Neural cell (in vitro differentiated cells): ENCODE data around the gene KCNIP4. TPM values are rescaled to one million over a fixed set of nuclear protein-coding genes. Genes with fewer than 3 reads are reported as not detected.

ENCODE experiments used
- H2AFZ ChIP-seq: fragments of 200-600, 300-800 bp; sonication (generic), shearing (Covaris generic); 2 replicates; pipeline ENCODE4 v1.6.0; 2014; ENCODE audit warnings: low read depth, mild to moderate bottlenecking, antibody characterized with exemption, low read length, moderate library complexity
- H3F3A ChIP-seq: fragments of 200-600 bp; shearing (Covaris generic); 2 replicates; pipeline ENCODE4 v1.6.1; 2016; ENCODE audit warnings: mild to moderate bottlenecking, moderate library complexity, mixed read lengths, antibody characterized with exemption, low read length; ENCODE audit not compliant: insufficient read depth, poor library complexity, severe bottlenecking
- H3K27ac ChIP-seq: fragments of 200-600, 300-800 bp; sonication (generic), shearing (Covaris generic); 2 replicates; pipeline ENCODE4 v1.5.1; 2014; ENCODE audit warnings: mild to moderate bottlenecking, low read length, moderate library complexity
- H3K27me3 ChIP-seq: fragments of 300-800, 200-600 bp; sonication (generic), shearing (Covaris generic); 2 replicates; pipeline ENCODE4 v1.6.0; 2014; ENCODE audit warnings: mild to moderate bottlenecking, low read depth, low read length, moderate library complexity; ENCODE audit not compliant: insufficient read depth
- H3K36me3 ChIP-seq: fragments of 300-800, 200-600 bp; sonication (generic), shearing (Covaris generic); 2 replicates; pipeline ENCODE4 v1.5.1; 2014; ENCODE audit warnings: mild to moderate bottlenecking, antibody characterized with exemption, low read length, moderate library complexity; ENCODE audit not compliant: insufficient read depth
- H3K4me2 ChIP-seq: fragments of 300-800, 200-600 bp; sonication (generic), shearing (Covaris generic); 2 replicates; pipeline ENCODE4 v1.6.0; 2014; ENCODE audit warnings: mild to moderate bottlenecking, low read length
- H3K4me3 ChIP-seq: fragments of 300-800, 200-600 bp; sonication (generic), shearing (Covaris generic); 2 replicates; pipeline ENCODE4 v1.5.1; 2014; ENCODE audit warnings: mild to moderate bottlenecking, low read length, moderate library complexity
- H3K79me2 ChIP-seq: fragments of 200-600 bp; shearing (Covaris generic); replicated peaks from 2 replicates; pipeline ENCODE4 v1.6.0; 2014; ENCODE audit warnings: mild to moderate bottlenecking, low read length, moderate library complexity; ENCODE audit not compliant: insufficient read depth
- H3K9ac ChIP-seq: fragments of 300-800, 200-600 bp; sonication (generic), shearing (Covaris generic); 2 replicates; pipeline ENCODE4 v1.6.1; 2016; ENCODE audit warnings: mild to moderate bottlenecking, low read length, mixed read lengths
- H3K9me2 ChIP-seq: fragments of 200-600 bp; shearing (Covaris generic); 2 replicates; pipeline ENCODE4 v1.6.1; 2016; ENCODE audit warnings: mild to moderate bottlenecking, low read length, mixed read lengths; ENCODE audit not compliant: insufficient read depth
- H3K9me3 ChIP-seq: fragments of 200-600, 300-800 bp; sonication (generic), shearing (Covaris generic); 2 replicates; pipeline ENCODE4 v1.6.1; 2016; ENCODE audit warnings: mild to moderate bottlenecking, mixed run types, low read length, moderate library complexity, mixed read lengths
- H4K20me1 ChIP-seq: fragments of 200-600 bp; shearing (Covaris generic); 2 replicates; pipeline ENCODE4 v1.6.1; 2016; ENCODE audit warnings: mild to moderate bottlenecking, mixed run types; ENCODE audit not compliant: insufficient read depth
- EP300 ChIP-seq: fragments of 450-650 bp; conservative IDR thresholded peaks from 2 replicates; pipeline ENCODE4 v1.6.1; 2014; ENCODE audit warnings: antibody characterized with exemption, mild to moderate bottlenecking, moderate library complexity; ENCODE audit not compliant: poor library complexity, severe bottlenecking
- EZH2 ChIP-seq: fragments of 200-600, 300-800 bp; shearing (Covaris generic), sonication (generic); IDR thresholded peaks from 2 replicates; pipeline ENCODE4 v1.6.1; 2014; ENCODE audit warnings: antibody characterized with exemption, low read length, borderline replicate concordance, mild to moderate bottlenecking; ENCODE audit not compliant: insufficient read depth, poor library complexity, severe bottlenecking
- MXI1 ChIP-seq: fragments of 450-650 bp; conservative IDR thresholded peaks from 2 replicates; pipeline ENCODE4 v1.6.1; 2014; ENCODE audit warnings: antibody characterized with exemption, mild to moderate bottlenecking; ENCODE audit not compliant: poor library complexity, severe bottlenecking
- POLR2AphosphoS5 ChIP-seq: IDR thresholded peaks from 2 replicates; pipeline ENCODE4 v1.6.1; 2012
- RAD21 ChIP-seq: fragments of 450-650 bp; conservative IDR thresholded peaks from 2 replicates; pipeline ENCODE4 v1.6.1; 2014; ENCODE audit warnings: antibody characterized with exemption, mild to moderate bottlenecking, moderate library complexity
- SMC3 ChIP-seq: fragments of 450-650 bp; conservative IDR thresholded peaks from 2 replicates; pipeline ENCODE4 v1.6.1; 2014; ENCODE audit warnings: antibody characterized with exemption, mild to moderate bottlenecking, moderate library complexity; ENCODE audit not compliant: poor library complexity
- TAF1 ChIP-seq: IDR thresholded peaks from 2 replicates; pipeline ENCODE4 v1.6.1; 2012; ENCODE audit warnings: low read depth
- polyA plus RNA-seq: library from polyadenylated mRNA; depleted of rRNA; stranded (reverse); fragments of >200 nt; gene quantifications from 2 replicates; pipeline ENCODE4 v1.2.3, GENCODE V29; 2014
- TF ChIP-seq, protein P1 (sequence below): fragments of 450-650 bp; IDR thresholded peaks from 2 replicates; pipeline ENCODE4 v1.5.1; 2014; ENCODE audit warnings: antibody characterized with exemption, mild to moderate bottlenecking, moderate library complexity; ENCODE audit not compliant: poor library complexity, severe bottlenecking
- TF ChIP-seq, protein P2 (sequence below): IDR thresholded peaks from 2 replicates; pipeline ENCODE4 v1.6.1; 2012; ENCODE audit warnings: borderline replicate concordance

KCNIP4 gene
- polyA plus RNA-seq, 1 donor from 2014 or later: 22.8 TPM

DNA sequence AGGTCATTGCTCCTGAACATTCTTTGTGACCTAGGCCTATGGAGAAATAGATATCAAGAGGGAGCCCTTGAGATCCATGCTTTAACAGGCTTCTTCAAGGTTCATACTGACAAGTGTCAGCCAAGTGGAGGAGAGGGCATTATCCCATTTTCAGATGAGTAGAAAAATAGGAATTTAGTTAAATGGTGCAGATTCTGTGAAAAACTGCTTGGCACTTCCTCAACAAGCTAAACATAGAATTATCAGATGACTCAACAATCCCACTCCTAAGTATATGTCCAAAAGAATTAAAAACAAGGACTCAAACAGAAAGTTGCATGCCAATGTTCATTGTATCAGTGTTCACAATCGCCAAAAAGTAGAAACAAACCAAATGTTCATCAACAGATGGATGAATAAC lies 43.8 kb upstream of the KCNIP4 start:
- H3K27ac ChIP-seq: no peak overlapping the region

DNA sequence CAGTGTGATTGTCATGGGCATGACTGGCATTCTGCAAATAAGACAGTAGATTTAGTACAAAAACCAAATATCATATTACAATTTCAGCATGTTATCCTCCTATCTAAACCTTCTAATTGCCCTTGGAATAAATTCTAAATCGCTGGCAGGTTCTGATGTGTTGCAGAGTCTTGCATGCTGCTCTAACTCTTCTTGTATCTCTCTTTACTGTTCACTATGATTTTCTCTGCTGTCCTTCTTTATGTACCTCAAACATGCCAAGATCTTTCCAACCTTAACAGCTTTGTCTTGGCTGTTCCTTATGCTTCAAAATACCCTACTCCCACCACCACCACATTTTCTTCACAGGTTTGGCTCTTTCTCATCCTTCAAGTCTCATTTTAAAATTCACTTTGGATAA lies 43.0 kb upstream of the KCNIP4 start:
- no peaks in the 10 kb centered on the region for H3K36me3 ChIP-seq
- no peaks in the 10 kb centered on the region for H3K79me2 ChIP-seq
- H3K4me3 ChIP-seq: no peak overlapping the region
- no peak for TF ChIP-seq SMC3
- no peak for TF ChIP-seq MXI1
- TF ChIP-seq EZH2: no peak
- no peak for TF ChIP-seq POLR2AphosphoS5
- TF ChIP-seq, protein P1, sequence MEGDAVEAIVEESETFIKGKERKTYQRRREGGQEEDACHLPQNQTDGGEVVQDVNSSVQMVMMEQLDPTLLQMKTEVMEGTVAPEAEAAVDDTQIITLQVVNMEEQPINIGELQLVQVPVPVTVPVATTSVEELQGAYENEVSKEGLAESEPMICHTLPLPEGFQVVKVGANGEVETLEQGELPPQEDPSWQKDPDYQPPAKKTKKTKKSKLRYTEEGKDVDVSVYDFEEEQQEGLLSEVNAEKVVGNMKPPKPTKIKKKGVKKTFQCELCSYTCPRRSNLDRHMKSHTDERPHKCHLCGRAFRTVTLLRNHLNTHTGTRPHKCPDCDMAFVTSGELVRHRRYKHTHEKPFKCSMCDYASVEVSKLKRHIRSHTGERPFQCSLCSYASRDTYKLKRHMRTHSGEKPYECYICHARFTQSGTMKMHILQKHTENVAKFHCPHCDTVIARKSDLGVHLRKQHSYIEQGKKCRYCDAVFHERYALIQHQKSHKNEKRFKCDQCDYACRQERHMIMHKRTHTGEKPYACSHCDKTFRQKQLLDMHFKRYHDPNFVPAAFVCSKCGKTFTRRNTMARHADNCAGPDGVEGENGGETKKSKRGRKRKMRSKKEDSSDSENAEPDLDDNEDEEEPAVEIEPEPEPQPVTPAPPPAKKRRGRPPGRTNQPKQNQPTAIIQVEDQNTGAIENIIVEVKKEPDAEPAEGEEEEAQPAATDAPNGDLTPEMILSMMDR: no peak
- no peak for TF ChIP-seq RAD21
- TF ChIP-seq TAF1: no peak
- TF ChIP-seq, protein P2, sequence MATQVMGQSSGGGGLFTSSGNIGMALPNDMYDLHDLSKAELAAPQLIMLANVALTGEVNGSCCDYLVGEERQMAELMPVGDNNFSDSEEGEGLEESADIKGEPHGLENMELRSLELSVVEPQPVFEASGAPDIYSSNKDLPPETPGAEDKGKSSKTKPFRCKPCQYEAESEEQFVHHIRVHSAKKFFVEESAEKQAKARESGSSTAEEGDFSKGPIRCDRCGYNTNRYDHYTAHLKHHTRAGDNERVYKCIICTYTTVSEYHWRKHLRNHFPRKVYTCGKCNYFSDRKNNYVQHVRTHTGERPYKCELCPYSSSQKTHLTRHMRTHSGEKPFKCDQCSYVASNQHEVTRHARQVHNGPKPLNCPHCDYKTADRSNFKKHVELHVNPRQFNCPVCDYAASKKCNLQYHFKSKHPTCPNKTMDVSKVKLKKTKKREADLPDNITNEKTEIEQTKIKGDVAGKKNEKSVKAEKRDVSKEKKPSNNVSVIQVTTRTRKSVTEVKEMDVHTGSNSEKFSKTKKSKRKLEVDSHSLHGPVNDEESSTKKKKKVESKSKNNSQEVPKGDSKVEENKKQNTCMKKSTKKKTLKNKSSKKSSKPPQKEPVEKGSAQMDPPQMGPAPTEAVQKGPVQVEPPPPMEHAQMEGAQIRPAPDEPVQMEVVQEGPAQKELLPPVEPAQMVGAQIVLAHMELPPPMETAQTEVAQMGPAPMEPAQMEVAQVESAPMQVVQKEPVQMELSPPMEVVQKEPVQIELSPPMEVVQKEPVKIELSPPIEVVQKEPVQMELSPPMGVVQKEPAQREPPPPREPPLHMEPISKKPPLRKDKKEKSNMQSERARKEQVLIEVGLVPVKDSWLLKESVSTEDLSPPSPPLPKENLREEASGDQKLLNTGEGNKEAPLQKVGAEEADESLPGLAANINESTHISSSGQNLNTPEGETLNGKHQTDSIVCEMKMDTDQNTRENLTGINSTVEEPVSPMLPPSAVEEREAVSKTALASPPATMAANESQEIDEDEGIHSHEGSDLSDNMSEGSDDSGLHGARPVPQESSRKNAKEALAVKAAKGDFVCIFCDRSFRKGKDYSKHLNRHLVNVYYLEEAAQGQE: no peak
- no peak for TF ChIP-seq EP300
- H3K27ac ChIP-seq: no peak overlapping the region
- H3K9me3 ChIP-seq: no peaks in the 10 kb centered on the region
- H3F3A ChIP-seq: no peaks in the 10 kb centered on the region
- no peak overlapping the region for H2AFZ ChIP-seq
- H4K20me1 ChIP-seq: no peaks in the 10 kb centered on the region
- no peaks in the 10 kb centered on the region for H3K9me2 ChIP-seq
- no peaks in the 10 kb centered on the region for H3K27me3 ChIP-seq
- H3K4me2 ChIP-seq: no peak overlapping the region
- no peak overlapping the region for H3K9ac ChIP-seq

More for the DNA sequence above, 43.8 kb upstream of the KCNIP4 start:
- Histone ChIP-seq H3K9ac (no peak overlapping the region), H3K9me3 (no peaks in the 10 kb centered on the region), H2AFZ (no peak overlapping the region), H3K9me2 (no peaks in the 10 kb centered on the region), H3K4me2 (no peak overlapping the region), H3K27me3 (no peaks in the 10 kb centered on the region), H3F3A (no peaks in the 10 kb centered on the region), H3K79me2 (no peaks in the 10 kb centered on the region), H3K36me3 (no peaks in the 10 kb centered on the region), H3K4me3 (no peak overlapping the region), H4K20me1 (no peaks in the 10 kb centered on the region)
- TF ChIP-seq, protein P1: no peak
- TF ChIP-seq EZH2 (no peak), MXI1 (no peak), EP300 (no peak), TAF1 (no peak), POLR2AphosphoS5 (no peak), SMC3 (no peak)
- TF ChIP-seq, protein P2: no peak
